ENCODE results near the gene SLF1.

DNA sequence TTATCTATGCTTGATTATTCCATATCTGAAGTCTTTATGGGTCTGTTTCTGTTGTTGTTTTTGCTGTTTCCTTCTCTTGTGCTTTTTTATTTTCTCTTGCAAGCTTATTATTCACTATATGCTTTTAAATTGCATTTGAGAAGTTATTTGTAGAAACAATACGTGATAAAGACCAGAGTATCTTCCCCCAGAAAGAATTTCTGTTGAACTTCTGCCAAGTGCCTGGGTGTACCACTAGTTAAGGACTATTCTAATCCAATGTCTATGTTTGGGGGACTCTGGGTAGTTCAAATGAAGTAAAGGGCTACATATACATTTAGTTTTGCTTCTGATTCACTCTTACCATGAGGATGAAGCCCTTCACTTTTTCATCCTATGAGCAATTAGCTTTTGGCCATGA is 54.3 kb downstream of the SLF1 start:
- TF ChIP-seq, protein P1, sequence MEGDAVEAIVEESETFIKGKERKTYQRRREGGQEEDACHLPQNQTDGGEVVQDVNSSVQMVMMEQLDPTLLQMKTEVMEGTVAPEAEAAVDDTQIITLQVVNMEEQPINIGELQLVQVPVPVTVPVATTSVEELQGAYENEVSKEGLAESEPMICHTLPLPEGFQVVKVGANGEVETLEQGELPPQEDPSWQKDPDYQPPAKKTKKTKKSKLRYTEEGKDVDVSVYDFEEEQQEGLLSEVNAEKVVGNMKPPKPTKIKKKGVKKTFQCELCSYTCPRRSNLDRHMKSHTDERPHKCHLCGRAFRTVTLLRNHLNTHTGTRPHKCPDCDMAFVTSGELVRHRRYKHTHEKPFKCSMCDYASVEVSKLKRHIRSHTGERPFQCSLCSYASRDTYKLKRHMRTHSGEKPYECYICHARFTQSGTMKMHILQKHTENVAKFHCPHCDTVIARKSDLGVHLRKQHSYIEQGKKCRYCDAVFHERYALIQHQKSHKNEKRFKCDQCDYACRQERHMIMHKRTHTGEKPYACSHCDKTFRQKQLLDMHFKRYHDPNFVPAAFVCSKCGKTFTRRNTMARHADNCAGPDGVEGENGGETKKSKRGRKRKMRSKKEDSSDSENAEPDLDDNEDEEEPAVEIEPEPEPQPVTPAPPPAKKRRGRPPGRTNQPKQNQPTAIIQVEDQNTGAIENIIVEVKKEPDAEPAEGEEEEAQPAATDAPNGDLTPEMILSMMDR (IDR thresholded peaks at IDR 0.05), result no peak
- TF ChIP-seq POLR2A (IDR thresholded peaks at IDR 0.05), result no peak
